Measurements from ENCODE around the gene MEGF6.

MEGF6 gene

GRCh38 chr1:3642919-3643675 is 31.8 kb upstream of the MEGF6 start:
- no peak for DNase-seq (ENCODE audit: low read depth)

DNA sequence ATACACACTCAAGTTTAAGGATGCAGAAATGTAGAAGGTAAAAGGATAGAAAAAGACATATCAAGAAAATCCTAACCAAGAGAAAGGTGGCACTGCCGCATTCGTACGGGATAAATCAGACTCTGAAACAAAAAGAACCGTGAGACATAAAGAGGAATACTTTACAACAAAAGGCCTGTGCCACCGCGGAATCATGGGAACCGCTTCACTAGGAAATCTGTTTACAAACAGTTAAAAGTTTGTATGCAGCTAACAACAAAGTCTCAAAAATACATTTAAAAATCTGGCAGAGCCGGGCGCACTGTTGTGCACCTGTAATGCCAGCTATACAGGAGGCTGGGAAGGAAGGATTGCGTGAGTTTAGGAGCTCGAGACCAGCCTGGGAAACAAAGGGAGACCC is 30.5 kb upstream of the MEGF6 start:
- DNase-seq (ENCODE audit: low read depth) = no peak

DNA sequence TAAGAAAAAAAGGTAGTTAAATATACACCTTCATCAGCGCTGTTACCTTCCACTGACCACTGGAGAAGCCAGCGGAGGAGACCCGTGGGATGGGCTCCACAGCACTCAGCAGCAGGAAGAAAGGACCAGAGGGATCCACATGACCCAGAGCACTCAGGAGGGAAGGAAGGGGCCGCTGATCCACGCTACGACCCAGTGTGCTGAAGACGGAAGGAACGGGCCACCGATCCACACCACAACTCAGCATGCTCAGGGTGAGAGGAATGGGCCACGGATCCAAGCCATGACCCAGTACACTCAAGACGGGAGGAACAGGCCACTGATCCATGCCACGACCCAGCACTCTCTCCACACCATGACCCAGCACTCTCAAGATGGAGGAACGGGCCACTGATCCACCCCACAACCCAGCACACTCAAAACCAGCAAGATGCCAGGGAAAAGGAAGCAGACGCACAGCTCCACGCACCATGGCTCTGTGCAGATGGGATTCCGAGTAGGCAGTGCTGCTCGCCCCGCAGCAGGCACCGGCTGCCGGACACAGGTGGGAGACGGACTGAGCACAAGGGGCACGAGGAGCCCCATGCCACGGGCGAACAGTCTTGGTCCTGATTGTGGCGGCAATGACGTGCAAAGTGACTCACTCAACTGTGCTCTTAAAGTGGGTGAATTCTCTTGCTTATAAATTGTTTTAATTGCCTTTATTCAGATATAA is 29.9 kb upstream of the MEGF6 start:
- no peak for DNase-seq (ENCODE audit: low read depth)

DNA sequence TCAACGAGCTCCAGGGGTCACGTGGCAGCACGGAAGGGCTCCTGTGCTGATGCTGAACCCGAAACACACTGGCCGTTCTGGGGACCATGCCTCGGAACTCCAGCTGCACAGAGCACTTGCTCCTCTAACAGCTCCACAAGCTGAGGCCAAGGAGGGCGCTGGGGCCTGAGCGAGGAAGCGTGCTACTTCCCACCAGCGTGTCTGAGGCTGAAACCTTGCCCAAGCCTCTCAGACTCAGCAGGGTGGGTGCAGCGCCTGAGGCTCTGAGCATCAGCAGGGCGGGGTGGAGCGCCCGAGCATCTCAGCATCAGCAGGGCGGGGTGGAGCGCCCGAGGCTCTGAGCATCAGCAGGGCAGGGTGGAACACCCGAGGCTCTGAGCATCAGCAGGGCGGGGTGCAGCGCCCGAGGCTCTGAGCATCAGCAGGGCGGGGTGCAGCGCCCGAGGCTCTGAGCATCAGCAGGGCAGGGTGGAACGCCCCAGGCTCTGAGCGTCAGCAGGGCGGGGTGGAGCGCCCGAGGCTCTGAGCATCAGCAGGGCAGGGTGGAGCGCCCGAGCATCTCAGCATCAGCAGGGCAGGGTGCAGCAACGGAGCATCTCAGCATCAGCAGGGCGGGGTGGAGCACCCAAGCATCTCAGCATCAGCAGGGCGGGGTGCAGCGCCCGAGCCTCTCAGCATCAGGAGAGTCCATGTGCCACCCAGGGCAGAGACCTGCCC is 29.0 kb upstream of the MEGF6 start:
- DNase-seq (ENCODE audit: low read depth) = no peak

GRCh38 chr1:3639397-3639911 is 28.1 kb upstream of the MEGF6 start:
- no peak for DNase-seq (ENCODE audit: low read depth)

DNA sequence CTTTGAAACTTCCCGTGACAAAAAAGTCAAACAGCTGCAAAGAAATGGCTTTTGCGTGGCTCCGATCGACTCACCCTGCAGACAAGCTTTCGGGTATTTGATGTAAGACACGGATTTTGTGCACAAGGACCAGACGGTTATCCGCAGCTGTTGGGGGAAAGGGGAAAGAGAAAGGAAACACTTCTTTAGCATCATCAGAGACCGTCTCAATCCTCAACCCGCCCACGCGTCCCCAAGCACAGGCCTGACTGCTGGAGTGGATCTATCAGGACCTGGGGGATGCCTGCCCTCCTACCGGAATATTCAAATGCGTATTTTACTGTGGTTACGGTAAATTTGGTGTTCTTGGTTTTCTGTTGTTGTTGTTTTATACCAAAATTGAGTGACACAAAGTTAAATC is 27.4 kb upstream of the MEGF6 start:
- DNase-seq (ENCODE audit: low read depth) = no peak

- DNase-seq (ENCODE audit: low read depth) = no peak
Observed at GRCh38 chr1:3638027-3638426, 26.7 kb upstream of the MEGF6 start.

GRCh38 chr1:3636531-3636930 is 25.2 kb upstream of the MEGF6 start:
- no peak for DNase-seq (ENCODE audit: low read depth)

GRCh38 chr1:3636080-3636479 is 24.8 kb upstream of the MEGF6 start:
- no peak for DNase-seq (ENCODE audit: low read depth)

- DNase-seq (ENCODE audit: low read depth) = no peak
Observed at GRCh38 chr1:3634059-3634800, 22.9 kb upstream of the MEGF6 start.

DNA sequence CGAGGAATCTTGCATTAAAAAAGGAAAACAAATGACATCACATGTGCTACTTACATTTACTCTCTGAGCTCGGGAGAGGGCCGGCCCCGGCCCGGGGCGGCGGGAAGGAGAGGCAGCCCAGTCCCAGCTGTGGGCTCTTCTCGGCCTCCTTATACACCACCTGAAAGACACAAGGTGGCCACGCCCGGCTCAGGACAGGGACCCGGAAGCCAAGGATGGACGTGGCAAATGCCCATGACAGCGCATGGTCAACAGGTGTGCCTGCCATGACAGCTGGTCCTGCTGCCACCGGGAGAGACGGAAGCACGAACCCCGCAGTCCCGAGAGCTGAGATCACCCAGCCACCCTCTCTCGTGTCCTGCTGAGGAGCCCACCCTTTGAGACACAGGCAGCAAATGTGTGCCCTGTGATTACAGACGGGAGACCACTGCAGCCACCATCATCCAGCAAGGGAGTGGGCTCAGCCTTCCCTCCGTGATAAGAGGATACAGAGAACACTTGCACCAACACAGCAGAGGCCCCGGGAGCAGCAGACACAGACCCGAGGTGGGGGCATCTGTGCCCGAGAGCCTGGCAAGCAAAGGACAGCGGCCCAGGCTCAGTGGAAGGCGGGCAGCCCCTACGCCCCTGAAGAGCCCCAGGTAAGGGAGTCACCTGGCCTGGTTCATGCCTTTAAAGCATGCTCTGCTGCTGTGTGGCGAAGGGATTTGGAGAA is 22.2 kb upstream of the MEGF6 start:
- no peak for DNase-seq (ENCODE audit: low read depth)

DNA sequence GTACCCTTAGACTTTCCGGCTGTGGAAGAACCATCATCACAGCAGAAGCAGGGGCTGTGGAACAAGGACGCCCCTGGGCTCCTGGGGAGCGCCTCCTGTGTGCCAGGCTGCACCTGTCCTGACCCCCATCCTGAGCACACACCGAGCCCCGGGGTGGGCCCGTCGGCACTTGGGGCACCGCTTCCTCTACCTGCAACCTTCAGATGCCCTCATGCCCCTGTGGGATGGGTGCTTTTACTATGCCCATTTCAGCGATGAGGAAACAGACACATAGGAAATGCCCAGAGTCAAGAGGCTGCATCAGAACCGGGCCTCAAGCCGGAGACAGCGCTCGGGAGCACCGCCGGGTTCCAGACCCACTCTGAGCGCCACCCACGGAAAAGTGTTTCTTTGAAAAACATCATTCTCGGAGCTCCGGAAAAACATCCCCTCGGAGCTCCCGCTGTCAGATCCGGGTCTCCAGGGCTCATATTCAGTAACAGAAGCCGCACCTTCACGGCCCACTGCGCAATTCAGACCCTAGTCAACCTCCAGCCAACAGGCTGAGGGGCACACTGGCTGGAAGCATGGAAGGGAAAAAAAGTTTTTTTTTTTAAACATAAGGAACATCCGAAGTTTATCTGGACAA is 21.5 kb upstream of the MEGF6 start:
- no peak for DNase-seq (ENCODE audit: low read depth)

DNA sequence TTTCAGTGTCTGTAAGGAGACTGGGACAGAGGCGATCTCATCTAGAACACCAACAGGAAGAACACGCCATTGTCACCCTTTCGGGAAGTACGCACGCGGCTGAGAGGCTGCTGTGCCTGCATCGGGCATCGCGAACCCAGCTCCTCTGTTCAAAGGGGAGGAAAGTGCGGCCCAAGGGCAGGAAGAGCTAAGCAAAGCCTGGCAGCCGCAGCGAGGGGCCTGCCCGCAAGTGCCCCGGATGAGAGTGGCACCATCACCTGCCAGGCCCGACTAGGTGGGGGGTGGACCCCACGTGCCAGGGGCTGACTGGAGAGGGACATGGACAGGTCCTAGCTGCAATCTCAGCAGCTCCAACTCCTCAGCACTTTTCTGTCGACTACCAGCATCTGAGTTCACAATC is 21.0 kb upstream of the MEGF6 start:
- no peak for DNase-seq (ENCODE audit: low read depth)

- no peak for DNase-seq (ENCODE audit: low read depth)
Observed at GRCh38 chr1:3631320-3632260, 20.3 kb upstream of the MEGF6 start.

DNA sequence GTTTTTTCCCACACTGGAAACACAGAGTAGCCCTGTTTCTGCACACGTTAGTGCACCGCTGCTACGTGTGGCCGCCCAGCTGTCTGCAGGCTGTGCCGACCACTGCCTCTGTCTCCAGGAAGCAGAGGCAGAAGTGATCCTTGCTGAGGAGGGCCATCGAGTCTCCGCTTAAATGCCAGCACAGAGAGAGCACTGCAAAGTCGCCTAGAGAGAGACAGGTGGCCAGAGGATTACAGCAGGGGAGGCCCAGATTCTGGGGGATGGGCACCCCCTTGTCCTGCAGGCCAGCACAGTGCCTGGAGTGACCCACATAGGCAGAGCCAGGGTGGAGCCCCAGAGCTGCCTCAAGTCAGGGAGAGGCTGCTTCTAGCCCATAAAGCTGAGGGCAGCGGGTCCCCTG is 19.6 kb upstream of the MEGF6 start:
- no peak for DNase-seq (ENCODE audit: low read depth)

GRCh38 chr1:3630161-3630611 is 18.9 kb upstream of the MEGF6 start:
- DNase-seq (ENCODE audit: low read depth) = no peak

GRCh38 chr1:3629561-3630160 is 18.4 kb upstream of the MEGF6 start:
- no peak for DNase-seq (ENCODE audit: low read depth)

DNA sequence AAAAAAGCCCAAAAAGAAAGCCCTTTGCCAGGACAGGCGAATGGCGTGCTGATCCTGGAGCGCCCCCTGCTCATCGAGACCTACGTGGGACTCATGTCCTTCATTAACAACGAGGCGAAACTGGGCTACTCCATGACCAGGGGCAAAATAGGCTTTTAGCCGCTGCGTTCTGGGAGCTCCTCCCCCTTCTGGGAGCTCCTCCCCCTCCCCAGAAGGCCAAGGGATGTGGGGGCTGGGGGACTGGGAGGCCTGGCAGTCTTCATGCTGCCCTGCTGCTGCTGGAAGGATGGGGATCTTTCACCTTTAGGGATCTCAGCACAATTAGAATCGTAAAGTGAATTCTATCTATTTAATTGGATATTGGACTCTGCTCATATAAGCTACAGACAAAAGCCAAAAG is 17.1 kb upstream of the MEGF6 start:
- DNase-seq (ENCODE audit: low read depth) = no peak

DNA sequence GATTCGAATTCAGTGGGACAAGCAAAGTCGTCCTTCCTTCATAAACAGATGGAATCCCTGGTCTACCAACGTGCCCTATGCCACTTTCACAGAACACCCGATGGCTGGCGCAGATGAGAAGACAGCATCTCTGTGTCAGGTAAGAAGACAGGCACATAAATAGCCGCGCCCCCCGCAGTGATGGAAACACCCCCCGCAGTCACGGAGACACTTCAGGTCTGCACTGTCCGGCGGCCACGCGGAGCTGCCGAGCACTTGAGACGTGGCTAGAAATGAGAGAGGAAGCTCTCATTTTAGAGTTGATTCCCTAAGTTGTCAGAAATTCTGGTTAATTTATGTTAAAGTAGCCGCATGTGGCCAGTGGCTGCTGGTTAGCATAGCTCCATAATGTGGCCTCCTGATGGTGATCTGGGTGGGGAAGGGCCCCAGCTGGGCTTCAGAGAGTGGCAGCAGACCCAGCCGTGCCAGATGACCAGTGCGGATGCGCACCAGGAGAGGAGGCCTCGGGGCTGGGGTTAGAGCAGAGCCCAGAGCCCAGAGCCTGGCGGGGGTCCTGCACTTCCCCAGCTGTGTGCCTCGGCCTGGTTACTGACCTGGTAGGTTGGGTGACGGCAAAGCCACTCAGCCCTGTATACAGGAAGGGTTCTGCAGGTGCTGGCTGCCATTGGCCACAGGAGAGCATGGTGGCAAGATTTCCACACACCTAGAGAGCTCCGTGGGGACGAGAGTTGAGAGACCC is 16.4 kb upstream of the MEGF6 start:
- DNase-seq (ENCODE audit: low read depth) = no peak
